GM19395 (cell line): ENCODE results near the gene ZBTB7A.

Experiments
- ATAC-seq: cut with Tn5 transposase; IDR thresholded peaks from one replicate; pipeline ENCODE4 v1.9.1; 2021; ENCODE audit warnings: mild to moderate bottlenecking, moderate library complexity; ENCODE audit not compliant: unreplicated experiment

Gene ZBTB7A

DNA sequence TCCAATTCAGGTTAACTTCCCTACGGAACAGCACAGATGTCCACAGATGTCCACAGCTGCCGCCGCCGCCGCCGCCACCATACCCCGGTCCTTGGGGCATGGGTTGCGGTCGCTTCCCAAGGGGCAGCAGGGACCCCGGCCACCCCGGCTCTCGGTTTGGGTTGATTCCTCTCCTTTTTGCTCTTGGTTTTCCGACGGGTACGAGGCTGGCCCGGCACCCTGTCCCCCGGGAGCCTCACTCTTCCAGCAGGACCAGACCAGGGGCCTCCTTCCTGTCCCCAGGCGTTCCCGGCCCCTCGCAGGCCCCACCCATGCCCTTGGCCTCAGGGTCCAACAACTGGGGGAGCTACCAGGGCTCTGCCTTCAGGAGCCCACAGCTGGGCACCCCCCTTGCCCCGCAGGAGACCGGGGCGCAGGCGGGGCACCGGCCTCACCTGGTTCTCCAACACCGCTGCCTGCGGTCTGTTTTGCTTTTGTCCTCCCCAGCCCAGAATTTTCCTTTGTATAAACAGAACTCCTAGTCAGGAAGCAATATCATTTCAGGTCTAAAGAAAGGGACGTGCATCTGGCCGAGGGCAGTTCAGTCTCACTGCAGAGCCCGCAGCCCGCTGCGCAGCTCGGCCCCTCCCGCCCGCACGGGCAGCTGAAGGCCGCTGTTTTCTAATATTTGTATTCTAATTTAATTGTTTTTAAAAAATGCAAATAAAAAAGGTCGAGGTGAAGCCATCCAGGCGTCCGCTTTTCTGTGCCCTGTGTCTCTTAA lies 27.9 kb downstream of the ZBTB7A start:
- ATAC-seq = no peak

DNA sequence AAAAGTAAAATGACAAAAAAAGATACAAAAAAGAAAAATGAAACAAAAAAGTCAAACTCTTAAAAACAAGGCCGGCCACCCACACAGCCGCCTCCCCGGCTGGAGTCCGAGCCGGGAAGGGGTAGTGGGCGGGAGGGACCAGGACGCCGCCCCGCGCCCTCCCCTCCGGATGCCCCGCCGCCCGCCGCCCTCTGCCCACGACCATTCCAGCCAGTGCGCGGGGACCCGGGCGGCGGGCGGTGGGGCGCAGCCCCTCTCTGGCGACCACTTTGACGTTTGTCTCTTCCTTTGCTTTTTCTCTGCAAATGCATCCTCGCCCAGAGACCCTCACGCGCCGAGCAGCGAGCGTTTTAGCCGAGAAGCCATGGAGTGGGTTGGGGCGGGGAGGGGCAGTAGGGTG lies 28.6 kb downstream of the ZBTB7A start:
- no peak for ATAC-seq

DNA sequence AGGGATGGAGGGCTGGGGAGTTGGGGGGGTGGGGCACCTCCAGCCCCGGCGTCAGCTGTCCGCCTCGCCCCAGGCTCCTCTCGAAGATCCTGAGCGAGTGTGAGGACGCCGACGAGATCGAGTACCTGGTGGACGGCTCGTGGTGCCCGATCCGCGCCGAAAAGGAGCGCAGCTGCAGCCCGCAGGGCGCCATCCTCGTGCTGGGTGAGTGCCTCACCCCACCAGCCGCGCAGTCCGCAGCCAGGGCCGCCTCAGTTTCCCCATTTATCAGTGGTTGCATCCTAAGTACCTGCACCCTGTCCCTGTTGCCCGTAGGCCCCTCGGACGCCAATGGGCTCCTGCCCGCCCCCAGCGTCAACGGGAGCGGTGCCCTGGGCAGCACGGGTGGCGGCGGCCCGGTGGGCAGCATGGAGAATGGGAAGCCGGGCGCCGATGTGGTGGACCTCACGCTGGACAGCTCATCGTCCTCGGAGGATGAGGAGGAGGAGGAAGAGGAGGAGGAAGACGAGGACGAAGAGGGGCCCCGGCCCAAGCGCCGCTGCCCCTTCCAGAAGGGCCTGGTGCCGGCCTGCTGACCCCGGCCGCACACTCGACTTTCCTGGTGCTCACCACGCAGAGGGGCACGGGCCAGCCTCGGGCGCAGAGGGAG lies 29.3 kb downstream of the ZBTB7A start:
- ATAC-seq = no peak

DNA sequence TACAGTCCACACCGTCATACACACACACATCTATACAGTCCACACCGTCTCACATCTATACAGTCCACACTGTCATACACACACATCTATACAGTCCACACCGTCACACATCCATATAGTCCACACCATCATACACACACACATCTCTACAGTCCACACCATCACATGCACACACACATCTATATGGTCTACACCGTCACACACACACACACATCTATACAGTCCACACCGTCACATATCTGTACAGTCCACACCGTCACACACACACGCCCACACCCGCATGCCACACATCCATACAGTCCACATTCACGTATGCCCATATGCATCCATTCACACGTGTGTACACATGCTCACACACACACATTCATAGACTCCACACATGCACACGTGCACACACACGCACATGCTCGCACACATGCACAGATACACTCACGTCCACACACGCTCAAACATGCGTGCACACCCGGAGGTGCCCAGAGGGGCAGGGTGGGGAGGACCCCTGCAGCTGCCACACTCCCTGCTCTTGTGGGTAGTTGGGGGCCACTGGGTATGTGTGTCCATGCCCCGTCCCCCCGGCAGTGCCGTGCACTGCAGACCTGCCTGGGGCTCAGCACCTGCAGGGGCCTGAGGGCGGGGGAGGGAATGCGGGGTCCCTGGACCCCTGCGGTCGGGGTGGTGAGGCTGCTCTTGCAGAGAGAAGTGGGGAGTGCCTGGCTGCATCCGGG lies 30.0 kb downstream of the ZBTB7A start:
- no peak for ATAC-seq

DNA sequence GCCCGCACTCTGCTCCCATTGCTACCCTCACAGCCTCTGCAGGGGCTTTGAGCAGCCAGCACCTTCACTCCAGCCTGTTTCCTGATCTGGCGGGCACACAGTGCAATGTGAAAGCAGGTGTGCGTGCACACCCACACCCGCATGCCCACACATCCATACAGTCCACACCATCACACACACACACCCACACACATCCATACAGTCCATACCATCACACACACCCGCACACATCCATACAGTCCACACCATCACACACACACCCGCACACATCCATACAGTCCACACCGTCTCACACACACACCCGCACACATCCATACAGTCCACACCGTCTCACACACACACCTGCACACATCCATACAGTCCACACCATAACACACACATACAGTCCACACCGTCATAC lies 31.1 kb downstream of the ZBTB7A start:
- ATAC-seq = no peak

DNA sequence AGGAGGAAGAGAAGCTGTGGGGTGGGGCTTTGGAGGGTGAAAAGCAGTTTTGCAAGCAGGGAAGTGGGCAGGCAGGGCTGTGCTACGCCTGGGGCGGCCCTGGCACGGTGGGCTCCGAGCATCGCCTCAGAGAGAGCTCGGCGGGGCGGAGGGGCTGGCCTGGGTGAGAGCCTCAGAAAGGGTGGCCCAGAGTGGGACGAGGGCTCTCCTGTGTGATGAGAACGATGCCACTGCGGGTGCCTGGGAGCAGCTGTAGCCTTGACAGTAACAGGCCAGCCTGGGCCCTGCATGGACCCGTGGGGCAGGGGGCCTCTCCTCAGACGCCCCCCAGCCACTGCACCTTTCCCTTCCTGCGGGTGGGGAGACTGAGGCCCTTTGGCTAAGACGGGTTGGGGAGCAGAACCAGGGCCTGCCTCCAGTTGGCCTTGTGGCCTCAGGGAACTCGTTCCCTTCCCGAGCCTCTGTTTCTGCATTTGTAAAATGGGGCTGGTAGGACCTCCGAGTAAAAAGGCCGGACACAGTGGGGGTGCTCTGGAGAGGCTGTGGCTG lies 31.6 kb downstream of the ZBTB7A start:
- ATAC-seq = no peak

DNA sequence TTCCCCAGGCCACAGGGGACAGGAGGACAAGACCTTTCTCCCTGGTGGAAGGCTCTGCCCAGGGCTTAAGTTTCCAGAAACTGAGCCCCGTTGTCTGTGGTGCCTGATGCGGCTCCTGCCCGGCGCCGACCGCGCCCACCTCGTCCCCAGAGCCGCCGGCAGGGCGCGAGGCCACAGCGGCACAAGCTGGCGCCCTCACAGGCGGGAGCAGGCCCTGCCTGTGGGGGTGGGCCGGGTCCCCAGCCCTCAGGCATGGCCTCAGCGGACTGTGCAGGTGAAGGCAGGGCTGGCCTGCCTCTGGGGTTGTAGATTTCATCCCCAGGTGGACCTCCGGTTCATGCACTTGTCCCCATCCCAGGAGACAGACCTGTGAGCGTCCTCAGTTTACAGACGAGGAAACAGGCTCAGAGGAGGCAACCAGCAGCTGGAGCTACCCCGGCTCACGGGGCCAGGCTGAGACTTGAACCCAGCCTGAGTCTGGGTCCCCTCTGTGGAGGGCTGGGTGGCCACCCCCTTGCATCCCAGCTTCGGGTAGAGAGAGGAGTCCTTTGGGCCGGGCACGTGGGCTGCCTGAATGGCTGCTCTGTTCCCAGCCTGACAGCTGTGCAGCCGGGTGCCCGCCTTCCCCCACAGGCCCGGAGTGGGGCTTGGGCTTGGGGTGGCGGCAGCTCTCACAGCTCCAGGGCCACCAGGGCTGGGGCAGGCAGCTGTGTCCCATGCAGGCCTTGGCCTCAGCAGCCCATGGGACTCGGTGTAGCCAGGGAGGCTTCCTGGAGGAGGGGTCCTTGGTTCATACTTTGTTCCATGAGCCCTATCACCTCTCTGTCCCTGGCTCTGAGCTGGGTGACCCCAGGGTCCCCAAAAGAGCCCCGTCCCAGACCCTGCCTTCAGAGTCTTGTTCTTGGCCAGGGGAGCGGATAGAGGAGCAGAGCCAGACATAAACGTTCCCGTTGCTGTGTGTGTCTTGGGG lies 32.4 kb downstream of the ZBTB7A start:
- ATAC-seq = no peak

DNA sequence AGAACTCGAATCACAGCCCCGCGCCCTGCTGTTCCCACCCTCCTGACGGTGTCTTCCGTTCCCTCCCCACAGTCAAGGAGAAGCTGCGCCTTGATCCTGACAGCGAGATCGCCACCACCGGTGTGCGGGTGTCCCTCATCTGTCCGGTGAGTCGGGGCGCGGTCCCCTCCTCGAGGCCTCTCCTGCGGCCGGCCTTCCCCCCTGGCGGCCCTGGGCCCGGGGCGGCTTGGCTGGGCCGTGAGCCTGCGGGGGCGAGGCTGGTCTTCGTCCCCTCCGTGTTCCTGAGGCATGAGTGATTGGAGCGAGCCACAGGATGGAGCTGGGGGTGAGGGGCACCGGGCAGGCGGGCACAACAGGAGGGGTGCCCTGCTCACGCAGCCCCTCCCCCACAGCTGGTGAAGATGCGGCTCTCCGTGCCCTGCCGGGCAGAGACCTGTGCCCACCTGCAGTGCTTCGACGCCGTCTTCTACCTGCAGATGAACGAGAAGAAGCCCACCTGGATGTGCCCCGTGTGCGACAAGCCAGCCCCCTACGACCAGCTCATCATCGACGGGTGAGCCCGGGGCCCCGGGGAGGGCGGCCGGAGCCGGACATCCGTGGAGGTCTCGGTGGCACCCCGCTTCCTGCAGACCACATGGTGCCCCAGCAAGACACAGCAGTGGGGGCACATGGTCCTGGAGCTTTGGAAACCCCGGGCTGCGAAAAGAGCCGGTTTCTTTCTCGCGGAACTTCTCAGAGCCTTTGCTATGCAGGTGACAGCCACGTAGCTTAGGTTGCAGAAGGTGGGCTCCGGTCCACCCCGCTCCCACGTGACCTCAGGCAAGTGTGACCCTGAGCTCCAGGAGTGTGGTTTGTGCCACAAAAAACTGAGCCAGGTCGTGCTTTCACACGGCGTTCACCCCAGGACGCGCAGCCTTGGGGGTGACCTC lies 33.4 kb downstream of the ZBTB7A start:
- ATAC-seq = no peak

DNA sequence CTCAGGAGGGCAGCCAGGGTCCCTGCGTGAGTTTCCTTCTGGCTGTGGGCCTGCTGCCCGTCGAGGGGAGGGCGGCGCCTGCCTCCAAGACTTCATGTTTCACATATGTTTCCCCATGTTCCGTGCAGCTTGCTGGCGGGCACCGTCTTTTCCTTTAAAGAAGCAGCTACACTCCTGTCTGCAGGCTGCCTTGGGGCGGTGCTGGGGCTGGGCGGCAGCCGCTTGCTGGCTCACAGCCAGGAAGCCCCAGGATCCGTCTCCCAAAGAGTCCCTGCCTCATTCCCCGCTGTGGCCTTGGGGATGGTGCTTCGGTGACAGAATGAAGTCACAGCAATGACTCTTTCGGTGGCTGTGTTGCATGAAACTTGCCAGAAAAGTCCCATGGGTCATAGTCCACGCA lies 34.3 kb downstream of the ZBTB7A start:
- no peak for ATAC-seq

DNA sequence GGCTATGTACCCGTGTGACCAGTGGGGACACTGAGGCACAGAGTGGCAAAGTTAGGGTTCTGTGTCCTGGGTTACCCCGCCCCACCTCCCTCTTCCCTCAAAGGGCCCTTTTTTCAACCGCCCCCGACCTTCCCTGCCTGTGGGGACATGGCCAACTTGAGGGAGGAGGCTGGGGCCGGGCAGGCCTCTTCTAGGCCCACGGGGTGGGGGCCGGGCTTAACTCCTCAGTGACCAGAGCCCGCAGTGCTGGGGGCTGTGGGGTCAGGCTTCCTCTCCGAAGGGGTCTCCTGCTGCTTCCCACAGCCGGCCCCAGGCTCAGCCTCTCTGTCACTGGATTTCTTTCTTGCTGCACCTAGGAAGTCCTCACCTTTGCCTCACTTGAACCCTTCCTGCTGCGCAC lies 35.3 kb downstream of the ZBTB7A start:
- ATAC-seq = no peak

DNA sequence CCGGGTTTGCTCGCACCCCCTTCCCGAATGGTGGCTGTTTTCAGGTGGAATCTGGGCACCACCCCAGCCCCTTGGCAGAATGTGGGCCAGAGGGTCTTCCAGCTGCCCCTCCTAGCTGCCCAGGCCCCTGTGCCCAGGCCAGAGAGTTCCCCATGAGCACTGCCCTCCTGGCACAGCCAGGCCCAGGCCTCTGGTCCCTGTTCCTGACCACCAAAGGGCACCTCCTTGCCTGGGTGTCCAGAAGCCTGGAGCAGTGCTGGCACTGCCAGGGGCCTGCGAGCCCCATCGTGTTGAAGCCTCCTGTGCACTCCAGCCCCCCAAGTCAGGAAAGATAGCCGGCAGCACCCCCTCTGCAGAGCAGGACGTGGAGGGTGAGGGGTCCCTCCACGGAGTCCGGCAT lies 35.7 kb downstream of the ZBTB7A start:
- no peak for ATAC-seq

DNA sequence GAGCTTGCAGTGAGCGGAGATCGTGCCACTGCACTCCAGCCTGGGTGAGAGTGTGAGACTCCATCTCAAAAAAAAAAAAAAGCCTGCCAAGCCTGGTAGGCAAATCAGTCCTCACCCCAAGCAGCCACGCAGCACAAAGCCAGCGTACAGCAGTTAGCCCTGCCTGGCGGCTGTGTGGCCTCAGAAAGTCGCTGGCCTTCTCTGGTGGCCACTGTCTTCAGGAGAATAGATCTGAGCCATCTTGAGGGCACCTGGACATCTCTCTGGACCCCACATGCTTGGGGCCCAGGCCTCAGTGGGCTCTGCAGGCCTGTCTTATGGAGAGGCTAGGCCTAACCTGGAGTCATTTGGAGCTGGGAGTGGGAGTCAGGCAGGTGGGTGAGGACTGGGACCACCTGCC lies 36.1 kb downstream of the ZBTB7A start:
- ATAC-seq = no peak

DNA sequence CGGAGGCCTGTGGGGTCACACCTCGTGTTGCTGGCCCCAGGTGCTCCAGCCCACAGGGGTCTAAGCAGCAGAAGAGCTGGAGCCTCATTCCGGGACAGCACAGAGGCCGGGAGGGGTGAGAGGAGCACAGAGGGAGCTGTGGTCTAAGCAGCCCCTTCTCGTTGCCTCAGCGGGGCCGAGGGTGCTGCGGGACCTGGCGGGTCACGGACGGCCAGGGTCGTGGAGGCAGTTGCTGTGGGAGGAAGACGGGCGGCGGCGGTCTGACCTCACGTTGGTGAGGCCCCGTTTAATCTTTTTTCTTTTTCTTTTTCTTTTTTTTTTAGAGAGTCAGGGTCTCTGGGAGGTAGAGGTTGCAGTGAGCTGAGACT lies 37.5 kb downstream of the ZBTB7A start:
- ATAC-seq = no peak

DNA sequence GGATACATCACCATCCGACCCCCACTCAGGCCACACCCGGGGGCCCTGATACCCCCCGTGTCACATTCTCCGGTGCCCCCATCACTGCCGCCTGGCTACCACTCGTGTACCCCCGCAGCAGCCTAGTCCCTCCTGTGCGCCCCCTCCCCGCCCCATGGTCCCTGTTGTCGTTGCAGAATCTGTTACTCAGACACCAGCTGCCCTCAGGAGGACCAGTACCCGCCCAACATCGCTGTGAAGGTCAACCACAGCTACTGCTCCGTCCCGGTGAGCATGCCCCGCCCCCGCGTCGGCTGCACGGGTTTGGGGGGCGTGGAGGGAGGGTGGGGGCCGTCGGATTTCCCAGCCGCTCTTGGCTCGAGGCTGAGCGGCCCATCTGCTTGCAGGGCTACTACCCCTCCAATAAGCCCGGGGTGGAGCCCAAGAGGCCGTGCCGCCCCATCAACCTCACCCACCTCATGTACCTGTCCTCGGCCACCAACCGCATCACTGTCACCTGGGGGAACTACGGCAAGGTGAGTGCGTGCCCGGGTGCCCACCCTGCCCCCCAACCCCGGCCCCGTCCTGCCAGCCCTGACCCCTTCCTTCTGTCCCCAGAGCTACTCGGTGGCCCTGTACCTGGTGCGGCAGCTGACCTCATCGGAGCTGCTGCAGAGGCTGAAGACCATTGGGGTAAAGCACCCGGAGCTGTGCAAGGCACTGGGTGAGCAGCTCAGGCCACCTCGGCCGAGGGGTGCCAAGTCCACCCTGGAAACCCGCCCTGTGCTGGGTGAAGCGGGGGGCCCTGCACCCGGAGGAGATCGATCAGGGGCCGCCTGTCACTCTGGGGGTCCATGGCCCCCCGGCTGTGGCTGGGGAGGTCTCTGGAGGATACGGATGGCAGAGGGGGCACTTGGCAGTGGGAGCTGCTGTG lies 38.1 kb downstream of the ZBTB7A start:
- ATAC-seq = no peak

DNA sequence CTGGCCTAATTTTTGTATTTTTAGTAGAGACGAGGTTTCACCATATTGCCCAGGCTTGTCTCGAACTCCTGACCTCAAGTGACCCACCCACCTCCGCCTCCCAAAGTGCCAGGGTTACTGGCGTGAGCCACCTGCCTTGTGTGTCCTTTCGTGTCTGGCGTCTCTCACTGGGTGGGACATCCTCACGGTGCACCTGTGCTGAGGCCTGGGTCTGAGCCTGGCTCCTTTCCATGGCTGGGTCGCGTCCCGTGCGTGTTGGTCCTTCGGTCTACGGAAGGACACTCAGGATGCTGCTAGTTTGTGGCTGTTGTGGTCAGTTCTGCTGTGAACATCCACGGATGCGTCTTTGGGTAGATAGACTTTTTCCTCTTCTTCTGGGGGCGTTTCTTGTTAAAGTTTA lies 39.6 kb downstream of the ZBTB7A start:
- ATAC-seq = no peak

DNA sequence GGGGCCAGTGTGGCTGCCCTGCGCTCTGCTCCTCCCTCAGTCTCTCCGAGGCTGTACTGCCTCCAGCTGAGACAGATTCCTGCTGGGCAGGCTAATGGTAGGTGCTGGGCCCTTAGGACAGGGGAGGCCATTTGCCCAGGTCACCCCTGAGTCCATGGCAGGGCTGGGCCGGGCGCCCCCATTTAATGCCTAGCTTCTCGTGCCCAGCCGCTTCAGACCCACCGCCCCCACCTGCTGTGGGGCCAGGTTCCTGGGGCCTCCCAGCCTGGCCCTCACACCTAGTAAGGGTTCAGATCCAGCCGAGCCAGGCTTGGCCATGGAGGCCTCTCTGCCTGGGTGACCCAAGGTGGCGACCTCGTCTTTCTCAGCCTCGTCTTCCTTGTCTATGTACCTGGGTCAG lies 41.4 kb downstream of the ZBTB7A start:
- no peak for ATAC-seq

DNA sequence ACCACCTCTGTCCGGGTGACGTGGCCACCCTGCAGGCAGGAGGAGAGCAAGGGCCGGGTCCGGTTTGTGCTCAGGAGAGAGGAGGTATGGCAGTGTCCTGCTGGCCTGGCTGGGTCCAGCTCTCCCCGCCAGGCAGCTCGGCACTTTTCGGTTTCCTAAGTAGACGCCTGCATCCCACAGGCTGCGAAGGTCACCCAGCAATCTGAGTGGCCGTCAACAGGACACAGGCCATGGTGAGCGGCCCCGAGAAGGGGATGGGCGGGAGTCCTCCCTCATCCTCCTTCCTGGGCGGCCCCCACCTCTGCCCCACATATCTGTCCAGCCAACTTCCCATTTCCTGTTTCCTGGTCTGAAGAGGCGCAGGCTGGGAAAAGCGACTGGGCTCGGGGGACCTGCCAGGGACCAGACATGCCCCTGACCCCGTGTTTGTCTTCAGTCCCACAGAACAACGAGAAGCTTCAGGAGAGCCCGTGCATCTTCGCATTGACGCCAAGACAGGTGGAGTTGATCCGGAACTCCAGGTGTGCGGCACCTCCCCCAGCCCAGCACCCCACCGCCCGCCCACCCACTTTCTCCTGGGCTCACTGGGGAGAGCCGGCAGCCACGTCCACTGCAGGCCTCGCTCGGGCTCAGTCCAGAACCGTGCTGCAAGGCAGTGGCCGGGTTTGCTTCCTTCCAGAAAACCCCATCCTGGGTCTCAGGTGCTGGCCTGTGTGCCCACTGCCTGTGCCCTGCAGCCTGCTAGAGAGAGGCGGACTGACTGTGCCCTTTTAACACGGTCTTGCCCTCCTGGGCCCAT lies 42.9 kb downstream of the ZBTB7A start:
- ATAC-seq = no peak

DNA sequence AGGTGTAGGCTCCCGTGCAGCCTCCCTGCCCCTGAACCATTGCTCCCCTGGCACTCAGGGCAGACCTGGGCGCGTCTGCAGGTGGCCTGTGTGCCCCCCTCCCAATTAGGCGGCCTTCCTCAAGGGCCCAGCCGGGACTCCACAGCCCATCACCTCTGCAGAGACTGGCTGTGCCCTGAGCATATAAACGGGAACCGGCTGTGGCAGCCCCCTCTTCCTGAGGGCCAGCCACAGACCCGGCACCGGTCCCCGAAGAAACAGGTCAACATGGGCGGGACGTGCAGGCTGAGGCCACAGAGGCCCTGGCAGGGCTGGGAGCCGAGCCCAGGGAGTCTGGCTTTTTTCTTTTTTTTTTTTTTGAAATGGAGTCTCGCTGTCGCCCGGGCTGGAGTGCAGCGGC lies 47.1 kb downstream of the ZBTB7A start:
- ATAC-seq = no peak
